ENCODE measurements around the gene ATP6AP2.
A peak's percentile ranks its signal among the peaks of the same experiment; 100 is the strongest.

DNA sequence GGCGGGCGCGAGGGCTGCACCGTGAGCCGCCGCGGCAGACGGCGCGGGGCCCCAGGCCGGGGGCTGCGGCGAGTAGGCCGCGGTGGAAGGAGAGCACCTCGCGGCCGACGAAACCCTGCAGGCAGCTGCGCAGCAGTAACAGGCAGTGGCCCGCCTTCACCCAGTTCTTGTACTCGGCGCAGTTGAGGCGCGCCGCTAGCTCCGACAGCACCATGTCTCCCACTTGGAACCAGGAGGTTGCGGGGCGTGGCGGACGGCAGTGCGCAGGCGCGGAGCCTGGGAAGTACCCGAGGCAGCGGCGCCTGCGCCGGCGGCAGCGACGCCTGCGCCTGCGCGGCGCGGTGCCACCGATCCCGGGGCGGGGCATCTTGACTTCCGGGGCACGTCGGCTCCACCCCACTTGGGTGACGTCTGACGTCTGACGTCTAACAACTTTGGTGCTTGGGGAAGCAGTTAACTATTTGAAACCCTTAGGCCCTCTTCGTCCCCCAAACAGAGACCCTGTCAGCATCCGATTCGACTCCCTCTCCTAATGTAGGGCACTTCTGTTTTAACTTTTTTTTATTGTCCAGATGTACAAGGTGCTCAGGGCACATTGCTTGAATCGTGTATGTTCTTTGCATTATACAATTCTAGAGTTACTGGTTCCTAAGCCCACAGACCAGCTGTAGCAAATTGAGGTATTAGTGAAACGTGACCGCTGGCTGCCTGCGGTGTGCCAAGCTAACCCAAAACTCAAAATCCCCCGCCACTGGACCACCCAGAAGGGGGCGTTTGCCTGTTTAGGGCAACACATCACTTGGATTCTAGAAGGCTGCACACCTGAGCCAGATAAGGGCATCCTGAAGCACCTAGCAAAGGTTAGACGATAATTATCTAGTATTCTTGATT is 66.8 kb downstream of the ATP6AP2 start, which contains the start of gene CXorf38:
- TF ChIP-seq POLR2AphosphoS5 (IDR thresholded peaks at IDR 0.05; ENCODE audit: low read depth, low read length): peak; percentile 74
- peak; percentile 41; the same call in 1 of the 2 replicates for TF ChIP-seq ELF1 (IDR thresholded peaks at IDR 0.05; ENCODE audit: borderline replicate concordance, low read depth)
- TF ChIP-seq ZNF274 (IDR thresholded peaks at IDR 0.05; ENCODE audit: low read depth, low read length): no peak

Measured in HCT116 (cell line).